GM12878 (cell line): Measurements from ENCODE around the gene SMG9. TPM values are rescaled to one million over a fixed set of nuclear protein-coding genes. Genes with fewer than 3 reads are reported as not detected.

Source experiments
- EGR1 ChIP-seq, 2 experiments: IDR thresholded peaks; 1 replicate in 1 of 2; 2 replicates in 1 of 2; pipeline ENCODE4 v1.6.1; 2011 to 2012; ENCODE audit warnings: low read depth in 2 of 2, low read length in 2 of 2, borderline replicate concordance in 1 of 2, mild to moderate bottlenecking in 1 of 2, moderate library complexity in 1 of 2
- ETV6 ChIP-seq, 2 experiments: fragments of 450-650 bp in 1 of 2; IDR thresholded peaks in 1 of 2; conservative IDR thresholded peaks in 1 of 2; 2 replicates each; pipeline ENCODE4 v1.6.1; 2014; ENCODE audit warnings: antibody characterized with exemption in 1 of 2, borderline replicate concordance in 1 of 2, low read depth in 1 of 2, mild to moderate bottlenecking in 1 of 2, moderate library complexity in 1 of 2
- JUNB ChIP-seq: IDR thresholded peaks from 2 replicates; pipeline ENCODE4 v1.6.1; 2016; ENCODE audit warnings: antibody characterized with exemption, mild to moderate bottlenecking
- NBN ChIP-seq: fragments of 450-650 bp; IDR thresholded peaks from 2 replicates; pipeline ENCODE4 v1.6.1; 2016
- NR2C1 ChIP-seq: fragments of 450-650 bp; IDR thresholded peaks from 2 replicates; pipeline ENCODE4 v1.6.1; 2017; ENCODE audit warnings: antibody characterized with exemption, mild to moderate bottlenecking, moderate library complexity
- RUNX3 ChIP-seq: IDR thresholded peaks from 2 replicates; pipeline ENCODE4 v1.6.1; 2012; ENCODE audit warnings: low read length, inconsistent platforms
- SMAD5 ChIP-seq: IDR thresholded peaks from 2 replicates; pipeline ENCODE4 v1.6.1; 2016; ENCODE audit warnings: antibody characterized with exemption, low read depth
- SMC3 ChIP-seq: IDR thresholded peaks from 2 replicates; pipeline ENCODE4 v1.6.1; 2011; ENCODE audit warnings: low read length, improper control_type of control experiment, borderline replicate concordance
- ZBED1 ChIP-seq: IDR thresholded peaks from 2 replicates; pipeline ENCODE4 v1.6.1; 2016; ENCODE audit warnings: borderline replicate concordance
- ZNF622 ChIP-seq: fragments of 450-650 bp; IDR thresholded peaks from 2 replicates; pipeline ENCODE4 v1.6.1; 2017; ENCODE audit warnings: mild to moderate bottlenecking, inconsistent platforms
- polyA plus RNA-seq, 11 experiments: library from polyadenylated mRNA; depleted of rRNA in 4 of 11; unstranded in 6 of 11; stranded (reverse) in 5 of 11; fragments of >200 nt; fragmentation: Nextera tagmentation in 4 of 11; fragmentation: Illumina TruSeq in 1 of 11; extraction: Ambion mirVana in 4 of 11; extraction: Trizol in 1 of 11; gene quantifications; 1 replicate in 1 of 11; 2 replicates in 10 of 11; pipeline versions ENCODE4 v1.2.1 to v1.2.3, GENCODE V29; 2011 to 2016; ENCODE audit warnings: inconsistent platforms in 2 of 11, missing spikeins in 2 of 11, low read depth in 1 of 11
- total RNA-seq, 4 experiments: library from RNA; depleted of rRNA in 3 of 4; stranded (reverse); fragments of >200 nt in 3 of 4; fragmentation: Illumina TruSeq in 1 of 4; extraction: Trizol in 1 of 4; gene quantifications; 2 replicates each; pipeline versions ENCODE4 v1.2.1 to v1.2.3, GENCODE V29; 2013 to 2021
- TF ChIP-seq, protein P1 (sequence below), 3 experiments: IDR thresholded peaks in 2 of 3; conservative IDR thresholded peaks in 1 of 3; 2 replicates each; pipeline ENCODE4 v1.5.1; 2011; ENCODE audit warnings: low read depth in 3 of 3, low read length in 3 of 3, mild to moderate bottlenecking in 3 of 3, control low read depth in 2 of 3, moderate library complexity in 2 of 3, inconsistent platforms in 1 of 3, mixed read lengths in 1 of 3; ENCODE audit not compliant: control insufficient read depth in 2 of 3, insufficient read depth in 1 of 3; ENCODE audit errors: extremely low read depth in 1 of 3
- TF ChIP-seq, protein P2 (sequence below): fragments of 450-650 bp; IDR thresholded peaks from 2 replicates; pipeline ENCODE4 v1.6.1; 2016; ENCODE audit warnings: mild to moderate bottlenecking, moderate library complexity, borderline replicate concordance
- TF ChIP-seq, protein P3 (sequence below): IDR thresholded peaks from 2 replicates; pipeline ENCODE4 v1.6.1; 2012; ENCODE audit warnings: low read depth, low read length, improper control_type of control experiment
- TF ChIP-seq, protein P4 (sequence below): IDR thresholded peaks from 2 replicates; pipeline ENCODE4 v1.6.1; 2012; ENCODE audit warnings: low read depth, low read length, improper control_type of control experiment

Gene SMG9
- total and polyA plus RNA-seq, 10 of the 15 experiments (the other 5 are each of a cell fraction or from before 2014, with no cell fraction given) = 0.69 to 52.2 (median 28.1) TPM

DNA sequence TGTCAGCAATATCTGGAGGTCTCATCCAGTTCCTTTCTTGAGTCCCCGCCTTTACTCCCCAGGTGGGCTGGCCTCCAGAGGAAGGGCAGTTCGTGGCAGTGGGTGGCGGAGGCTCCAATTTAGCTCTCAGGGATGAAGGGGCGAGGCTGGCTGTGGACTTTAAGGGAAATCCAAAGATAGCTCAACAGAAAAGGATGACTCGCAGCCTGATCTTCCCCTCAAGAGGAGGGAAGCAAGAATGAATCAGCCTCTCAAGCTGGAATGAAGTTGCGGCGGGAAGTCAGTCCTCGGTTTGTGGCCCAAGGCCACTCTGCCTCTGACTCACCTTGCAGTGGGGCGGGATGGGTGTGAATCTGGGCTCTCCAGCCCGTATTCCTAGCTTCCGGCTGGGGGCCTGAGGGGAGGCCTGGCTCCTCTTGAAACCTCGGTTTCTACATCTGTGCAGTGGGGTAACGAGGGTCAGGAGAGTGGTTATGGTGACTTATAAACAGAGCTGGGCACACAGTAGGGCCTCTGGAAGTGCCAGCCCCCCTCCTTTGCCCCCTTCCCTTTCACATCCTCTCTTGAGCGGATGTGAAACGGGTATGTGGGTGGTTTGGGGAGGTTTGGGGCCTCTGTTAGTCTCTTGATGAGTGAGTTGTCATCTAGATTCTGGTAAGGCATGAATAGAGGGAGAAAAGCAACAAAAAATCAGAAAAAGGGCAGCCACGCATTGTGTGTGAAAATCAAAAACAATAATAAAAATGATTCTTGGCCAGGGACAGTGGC, 10.5 kb upstream of the SMG9 start (continued):
- TF ChIP-seq, protein P1, sequence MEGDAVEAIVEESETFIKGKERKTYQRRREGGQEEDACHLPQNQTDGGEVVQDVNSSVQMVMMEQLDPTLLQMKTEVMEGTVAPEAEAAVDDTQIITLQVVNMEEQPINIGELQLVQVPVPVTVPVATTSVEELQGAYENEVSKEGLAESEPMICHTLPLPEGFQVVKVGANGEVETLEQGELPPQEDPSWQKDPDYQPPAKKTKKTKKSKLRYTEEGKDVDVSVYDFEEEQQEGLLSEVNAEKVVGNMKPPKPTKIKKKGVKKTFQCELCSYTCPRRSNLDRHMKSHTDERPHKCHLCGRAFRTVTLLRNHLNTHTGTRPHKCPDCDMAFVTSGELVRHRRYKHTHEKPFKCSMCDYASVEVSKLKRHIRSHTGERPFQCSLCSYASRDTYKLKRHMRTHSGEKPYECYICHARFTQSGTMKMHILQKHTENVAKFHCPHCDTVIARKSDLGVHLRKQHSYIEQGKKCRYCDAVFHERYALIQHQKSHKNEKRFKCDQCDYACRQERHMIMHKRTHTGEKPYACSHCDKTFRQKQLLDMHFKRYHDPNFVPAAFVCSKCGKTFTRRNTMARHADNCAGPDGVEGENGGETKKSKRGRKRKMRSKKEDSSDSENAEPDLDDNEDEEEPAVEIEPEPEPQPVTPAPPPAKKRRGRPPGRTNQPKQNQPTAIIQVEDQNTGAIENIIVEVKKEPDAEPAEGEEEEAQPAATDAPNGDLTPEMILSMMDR (IDR thresholded peaks at IDR 0.05 in 2 of 3, conservative IDR thresholded peaks at IDR 0.05 in 1 of 3; ENCODE audit: control insufficient read depth in 2 of 3, extremely low read depth in 1 of 3, insufficient read depth in 1 of 3, low read depth in 3 of 3, low read length in 3 of 3) = no peak
- TF ChIP-seq ZBED1 = peak; percentile 98
- peak; percentile 96 for TF ChIP-seq RUNX3
- peak; percentile 91 for TF ChIP-seq JUNB
- peak in 1 of 2 experiments; percentile 98; a peak in 2 of 3 replicates for TF ChIP-seq EGR1 (IDR thresholded peaks at IDR 0.05; ENCODE audit: borderline replicate concordance in 1 of 2, low read depth in 2 of 2, low read length in 2 of 2)
- TF ChIP-seq, protein P2, sequence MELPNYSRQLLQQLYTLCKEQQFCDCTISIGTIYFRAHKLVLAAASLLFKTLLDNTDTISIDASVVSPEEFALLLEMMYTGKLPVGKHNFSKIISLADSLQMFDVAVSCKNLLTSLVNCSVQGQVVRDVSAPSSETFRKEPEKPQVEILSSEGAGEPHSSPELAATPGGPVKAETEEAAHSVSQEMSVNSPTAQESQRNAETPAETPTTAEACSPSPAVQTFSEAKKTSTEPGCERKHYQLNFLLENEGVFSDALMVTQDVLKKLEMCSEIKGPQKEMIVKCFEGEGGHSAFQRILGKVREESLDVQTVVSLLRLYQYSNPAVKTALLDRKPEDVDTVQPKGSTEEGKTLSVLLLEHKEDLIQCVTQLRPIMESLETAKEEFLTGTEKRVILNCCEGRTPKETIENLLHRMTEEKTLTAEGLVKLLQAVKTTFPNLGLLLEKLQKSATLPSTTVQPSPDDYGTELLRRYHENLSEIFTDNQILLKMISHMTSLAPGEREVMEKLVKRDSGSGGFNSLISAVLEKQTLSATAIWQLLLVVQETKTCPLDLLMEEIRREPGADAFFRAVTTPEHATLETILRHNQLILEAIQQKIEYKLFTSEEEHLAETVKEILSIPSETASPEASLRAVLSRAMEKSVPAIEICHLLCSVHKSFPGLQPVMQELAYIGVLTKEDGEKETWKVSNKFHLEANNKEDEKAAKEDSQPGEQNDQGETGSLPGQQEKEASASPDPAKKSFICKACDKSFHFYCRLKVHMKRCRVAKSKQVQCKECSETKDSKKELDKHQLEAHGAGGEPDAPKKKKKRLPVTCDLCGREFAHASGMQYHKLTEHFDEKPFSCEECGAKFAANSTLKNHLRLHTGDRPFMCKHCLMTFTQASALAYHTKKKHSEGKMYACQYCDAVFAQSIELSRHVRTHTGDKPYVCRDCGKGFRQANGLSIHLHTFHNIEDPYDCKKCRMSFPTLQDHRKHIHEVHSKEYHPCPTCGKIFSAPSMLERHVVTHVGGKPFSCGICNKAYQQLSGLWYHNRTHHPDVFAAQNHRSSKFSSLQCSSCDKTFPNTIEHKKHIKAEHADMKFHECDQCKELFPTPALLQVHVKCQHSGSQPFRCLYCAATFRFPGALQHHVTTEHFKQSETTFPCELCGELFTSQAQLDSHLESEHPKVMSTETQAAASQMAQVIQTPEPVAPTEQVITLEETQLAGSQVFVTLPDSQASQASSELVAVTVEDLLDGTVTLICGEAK = peak; percentile 44; the same call in 1 of the 2 replicates
- TF ChIP-seq NR2C1 = peak; percentile 51
- no peak for TF ChIP-seq ZNF622
- TF ChIP-seq, protein P3, sequence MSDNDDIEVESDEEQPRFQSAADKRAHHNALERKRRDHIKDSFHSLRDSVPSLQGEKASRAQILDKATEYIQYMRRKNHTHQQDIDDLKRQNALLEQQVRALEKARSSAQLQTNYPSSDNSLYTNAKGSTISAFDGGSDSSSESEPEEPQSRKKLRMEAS = peak; percentile 58; the same call in 1 of the 2 replicates
- TF ChIP-seq, protein P4, sequence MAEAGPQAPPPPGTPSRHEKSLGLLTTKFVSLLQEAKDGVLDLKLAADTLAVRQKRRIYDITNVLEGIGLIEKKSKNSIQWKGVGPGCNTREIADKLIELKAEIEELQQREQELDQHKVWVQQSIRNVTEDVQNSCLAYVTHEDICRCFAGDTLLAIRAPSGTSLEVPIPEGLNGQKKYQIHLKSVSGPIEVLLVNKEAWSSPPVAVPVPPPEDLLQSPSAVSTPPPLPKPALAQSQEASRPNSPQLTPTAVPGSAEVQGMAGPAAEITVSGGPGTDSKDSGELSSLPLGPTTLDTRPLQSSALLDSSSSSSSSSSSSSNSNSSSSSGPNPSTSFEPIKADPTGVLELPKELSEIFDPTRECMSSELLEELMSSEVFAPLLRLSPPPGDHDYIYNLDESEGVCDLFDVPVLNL = no peak
- peak; percentile 35; the same call in 1 of the 2 replicates for TF ChIP-seq SMAD5
- TF ChIP-seq ETV6 (conservative IDR thresholded peaks at IDR 0.05 in 1 of 2, IDR thresholded peaks at IDR 0.05 in 1 of 2; ENCODE audit: borderline replicate concordance in 1 of 2, low read depth in 1 of 2) = peak; percentile 98 to 100
- peak; percentile 97 for TF ChIP-seq NBN
- TF ChIP-seq SMC3 = no peak; the same call in 1 of the 2 replicates
- TF ChIP-seq, all 136 proteins: peak for 82
